ENCODE results near the gene SULT4A1.

The SULT4A1 gene

GRCh38 chr22:43844560-43845545 lies 17.5 kb downstream of the SULT4A1 start:
- DNase-seq (ENCODE audit: low read depth): no peak

DNA sequence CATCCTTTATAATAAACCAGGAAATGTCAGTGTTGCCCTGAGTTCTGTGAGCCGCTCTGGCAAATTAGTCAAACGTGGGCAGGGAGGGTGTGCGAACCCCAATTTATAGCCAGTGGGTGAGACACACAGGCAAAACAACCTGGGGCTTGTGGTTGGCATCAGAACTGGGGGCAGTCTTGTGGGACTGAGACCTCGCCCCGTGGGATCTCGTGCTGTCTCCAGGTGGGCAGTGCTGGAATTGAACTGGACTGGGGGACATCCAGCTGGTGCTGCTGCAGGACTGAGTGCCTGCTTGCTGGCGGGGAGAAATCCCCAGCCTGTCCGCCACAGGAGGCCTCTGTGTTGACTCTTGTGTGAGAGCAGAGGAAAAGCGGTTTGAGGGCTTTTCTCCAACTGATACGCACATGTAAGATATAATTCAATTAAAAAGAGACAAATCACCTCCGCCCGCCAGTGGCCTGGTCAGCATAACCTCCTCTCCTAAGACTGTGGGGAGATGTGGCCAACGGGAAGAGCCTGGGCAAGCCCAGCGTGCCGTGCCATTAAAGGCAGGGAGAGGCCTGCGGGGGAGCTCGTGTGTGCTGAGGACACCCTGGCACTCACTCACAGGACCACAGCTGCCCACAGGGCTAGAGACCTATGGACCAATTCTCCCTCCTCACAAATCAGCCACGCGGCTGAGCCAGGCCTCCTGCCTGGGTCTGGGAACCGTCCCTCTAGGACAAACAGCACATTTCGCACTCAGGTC lies 18.4 kb downstream of the SULT4A1 start:
- DNase-seq (ENCODE audit: low read depth): no peak

DNA sequence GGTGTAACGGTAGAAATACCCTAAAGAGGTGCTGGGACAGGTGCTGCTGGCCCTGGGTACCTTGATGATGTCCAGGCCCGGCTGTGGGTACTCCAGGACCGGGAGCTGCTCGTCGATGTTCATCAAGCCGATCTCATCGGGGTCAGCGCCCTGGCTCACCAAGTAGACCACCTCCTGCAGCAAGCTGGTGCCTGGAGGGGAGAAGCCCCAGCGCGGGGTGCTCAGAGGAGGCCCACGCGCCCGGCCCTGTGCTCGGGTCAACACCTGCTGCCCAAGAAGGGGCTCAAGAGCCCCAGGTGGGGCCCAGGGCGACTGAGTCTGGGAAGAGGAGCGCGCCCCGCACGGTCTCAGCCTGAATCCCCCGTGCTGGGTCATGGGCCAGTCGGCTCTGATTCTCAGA lies 20.6 kb downstream of the SULT4A1 start:
- no peak for DNase-seq (ENCODE audit: low read depth)

DNA sequence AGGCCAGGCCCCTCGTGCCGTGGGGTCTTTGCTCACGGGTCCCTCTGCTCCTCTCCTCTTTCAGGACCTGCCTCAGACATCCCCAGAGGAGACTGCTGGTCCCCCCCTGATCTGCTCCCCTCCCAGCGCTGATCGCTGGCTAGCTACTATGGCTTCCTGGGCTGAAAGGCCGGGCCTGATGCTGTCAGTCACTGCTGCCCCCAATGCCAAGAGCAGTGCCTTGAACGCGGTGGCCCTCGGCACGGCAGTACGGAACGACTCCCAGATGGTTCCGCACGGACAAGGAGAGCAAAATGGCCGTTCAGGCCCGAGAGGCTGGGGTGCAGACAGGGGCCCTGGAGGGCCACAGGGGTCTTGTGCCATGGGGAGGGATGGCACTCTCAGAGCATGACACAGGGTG lies 21.5 kb downstream of the SULT4A1 start:
- DNase-seq (ENCODE audit: low read depth): no peak

DNA sequence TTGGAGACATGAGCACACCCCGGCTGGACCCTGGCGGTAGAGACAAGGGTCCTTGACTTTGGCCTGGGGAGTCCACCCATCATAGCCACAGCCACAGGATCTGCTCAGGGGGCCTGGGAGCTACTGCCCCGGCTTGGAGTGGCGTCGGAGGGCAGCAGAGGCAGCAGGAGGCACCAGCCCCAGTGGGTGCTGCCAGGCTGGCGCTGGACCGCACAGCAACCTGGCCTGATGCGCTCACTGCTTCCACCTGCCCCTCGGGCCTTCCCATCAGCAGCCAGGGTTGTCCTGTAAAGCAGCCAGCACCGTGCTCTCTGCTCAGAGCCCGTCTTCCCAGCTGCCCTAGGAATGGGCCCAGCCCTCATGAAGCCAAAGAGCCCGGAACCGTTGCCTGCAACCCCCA lies 21.9 kb downstream of the SULT4A1 start:
- no peak for DNase-seq (ENCODE audit: low read depth)

- no peak for DNase-seq (ENCODE audit: low read depth)
These were observed 22.5 kb downstream of the SULT4A1 start for GRCh38 chr22:43839781-43840180.

DNA sequence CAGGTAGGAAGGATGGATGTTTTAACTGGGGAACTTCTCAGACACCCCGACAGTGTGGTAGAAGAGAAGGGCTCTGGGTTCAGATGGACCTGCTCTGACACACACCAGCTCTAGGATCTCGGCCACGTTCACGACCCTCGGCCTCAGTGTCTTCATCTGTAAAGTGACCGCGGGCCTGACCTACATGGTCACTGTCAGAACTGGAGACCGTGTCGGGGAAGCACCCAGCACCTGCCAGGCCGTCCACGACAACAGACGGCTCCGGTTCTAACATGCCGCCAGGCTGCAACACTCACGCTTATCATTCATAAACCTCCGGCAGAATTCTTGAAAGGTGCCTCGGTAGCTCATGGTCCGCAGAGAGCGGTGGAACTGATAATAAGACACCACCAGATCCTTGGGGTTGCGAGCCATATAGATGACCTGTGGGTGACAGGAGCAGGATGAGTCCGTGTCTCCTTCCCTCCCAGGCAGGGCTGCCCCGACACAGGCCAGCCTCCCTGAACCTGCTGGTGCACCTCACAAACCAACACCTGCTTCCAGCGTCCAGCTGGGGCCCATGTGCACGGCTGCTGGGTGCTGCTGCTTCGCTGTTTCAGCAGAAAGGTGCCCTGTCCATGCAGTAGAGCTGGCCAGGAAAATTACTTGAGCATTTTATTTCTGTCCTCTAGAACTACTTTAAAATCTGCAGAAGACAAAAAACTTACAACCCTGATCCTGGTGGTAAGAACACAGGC lies 23.6 kb downstream of the SULT4A1 start:
- DNase-seq (ENCODE audit: low read depth): no peak

- DNase-seq (ENCODE audit: low read depth): no peak
These were observed 24.2 kb downstream of the SULT4A1 start for GRCh38 chr22:43838161-43838560.

DNA sequence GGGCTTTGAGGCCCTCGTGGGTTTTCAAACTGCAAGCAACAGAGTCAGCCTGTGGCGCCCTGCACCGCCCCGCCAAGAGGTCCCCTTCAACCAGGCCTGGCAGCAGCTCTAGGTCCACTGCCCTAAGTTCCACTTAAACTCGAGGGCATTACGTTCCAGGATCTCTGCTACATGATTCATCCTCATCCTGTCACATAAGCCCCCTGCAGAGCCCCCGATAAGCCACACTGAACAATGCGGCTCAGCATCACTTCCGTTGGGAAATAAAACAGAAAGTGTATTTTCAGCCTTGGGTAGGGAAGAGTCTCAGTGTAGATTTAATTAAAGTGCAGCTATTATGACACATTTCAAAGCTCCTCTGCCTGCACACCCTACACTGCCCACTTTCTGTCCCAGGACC lies 24.6 kb downstream of the SULT4A1 start:
- no peak for DNase-seq (ENCODE audit: low read depth)

DNA sequence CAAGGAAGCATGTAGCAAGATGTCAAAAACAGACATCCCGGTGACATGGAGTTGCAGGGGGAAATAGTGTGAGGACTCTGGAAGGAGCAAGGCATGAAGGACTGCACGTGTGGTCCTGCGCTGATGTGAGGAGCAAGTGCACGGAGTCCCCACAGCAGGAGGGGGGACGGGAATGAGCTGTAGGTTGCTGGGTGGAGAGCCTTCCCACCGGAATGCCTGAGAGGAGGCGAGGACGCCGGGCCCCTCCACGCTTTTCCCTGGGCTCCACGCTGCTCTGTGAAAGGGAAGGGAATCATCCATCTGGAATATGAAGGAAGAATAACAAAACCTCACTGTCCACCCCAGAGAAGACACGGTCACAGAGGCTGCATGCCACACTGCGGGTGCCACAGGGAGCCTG lies 26.6 kb downstream of the SULT4A1 start:
- DNase-seq (ENCODE audit: low read depth): no peak

DNA sequence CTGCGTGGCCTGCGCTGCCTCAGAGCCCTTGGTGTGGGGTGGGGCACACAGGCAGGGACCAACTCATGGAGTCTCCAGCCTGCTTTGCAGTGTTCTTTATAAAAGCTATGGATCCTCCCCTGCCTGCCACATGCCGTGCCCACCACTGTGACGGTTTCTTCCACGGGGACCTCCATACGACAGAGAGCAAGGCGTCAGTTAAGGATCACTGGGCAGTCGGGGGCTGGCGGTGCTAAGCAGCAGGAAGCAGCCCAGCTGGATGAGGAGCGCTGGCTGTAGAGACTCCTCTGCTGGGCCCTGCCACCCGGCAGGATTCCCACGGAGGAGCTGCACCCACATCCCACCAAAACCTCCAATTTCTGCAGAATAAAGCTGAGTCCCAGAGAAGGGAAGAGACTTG lies 27.1 kb downstream of the SULT4A1 start:
- no peak for DNase-seq (ENCODE audit: low read depth)

DNA sequence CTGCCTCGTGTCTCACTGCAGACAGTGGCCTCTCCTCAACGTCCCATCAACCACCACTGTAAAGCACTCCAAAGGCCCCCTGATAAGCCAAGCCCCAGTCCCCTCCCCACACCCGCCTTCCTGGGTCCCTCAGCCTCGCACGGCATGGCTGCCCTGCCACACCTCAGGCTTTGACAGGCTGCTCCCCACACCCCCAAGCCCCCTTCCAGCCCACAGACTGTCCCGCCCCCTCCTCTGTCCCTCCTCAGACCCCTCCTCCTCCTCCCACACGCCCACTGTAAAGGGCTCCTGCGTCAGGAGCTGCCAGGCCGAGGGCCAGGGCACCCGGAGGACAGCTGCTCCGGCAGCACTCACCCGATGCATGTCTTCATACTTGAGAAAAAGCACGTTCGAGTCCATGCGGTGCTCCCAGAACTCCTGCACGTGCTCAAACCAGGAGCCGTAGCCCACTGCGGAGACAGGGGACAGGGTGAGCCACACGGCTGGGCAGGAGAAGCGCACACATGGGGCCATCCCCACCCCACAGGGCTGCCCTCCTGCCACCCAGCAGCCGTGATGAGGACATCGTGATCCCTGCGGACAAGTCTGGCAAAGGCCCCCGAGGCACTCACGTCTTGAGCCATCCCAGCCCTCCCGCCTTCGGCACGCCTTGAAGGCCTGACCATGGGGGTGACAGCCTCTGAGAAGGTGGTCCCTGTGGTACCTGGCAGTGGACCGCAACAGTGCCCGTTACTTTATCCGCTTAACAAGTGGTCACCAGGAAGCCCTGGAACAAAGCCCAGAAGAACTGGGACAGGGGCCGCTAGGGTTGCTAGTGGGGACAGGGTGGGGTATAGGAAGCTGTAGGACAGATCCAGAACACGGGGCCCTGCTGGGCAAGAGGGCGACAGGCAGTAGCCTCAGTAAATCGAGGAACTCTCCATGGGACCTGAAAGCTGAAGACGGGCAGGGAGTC lies 28.8 kb downstream of the SULT4A1 start:
- DNase-seq (ENCODE audit: low read depth): no peak

GRCh38 chr22:43832393-43833265 lies 29.7 kb downstream of the SULT4A1 start:
- no peak for DNase-seq (ENCODE audit: low read depth)

GRCh38 chr22:43831561-43832392 lies 30.5 kb downstream of the SULT4A1 start:
- DNase-seq (ENCODE audit: low read depth): no peak

DNA sequence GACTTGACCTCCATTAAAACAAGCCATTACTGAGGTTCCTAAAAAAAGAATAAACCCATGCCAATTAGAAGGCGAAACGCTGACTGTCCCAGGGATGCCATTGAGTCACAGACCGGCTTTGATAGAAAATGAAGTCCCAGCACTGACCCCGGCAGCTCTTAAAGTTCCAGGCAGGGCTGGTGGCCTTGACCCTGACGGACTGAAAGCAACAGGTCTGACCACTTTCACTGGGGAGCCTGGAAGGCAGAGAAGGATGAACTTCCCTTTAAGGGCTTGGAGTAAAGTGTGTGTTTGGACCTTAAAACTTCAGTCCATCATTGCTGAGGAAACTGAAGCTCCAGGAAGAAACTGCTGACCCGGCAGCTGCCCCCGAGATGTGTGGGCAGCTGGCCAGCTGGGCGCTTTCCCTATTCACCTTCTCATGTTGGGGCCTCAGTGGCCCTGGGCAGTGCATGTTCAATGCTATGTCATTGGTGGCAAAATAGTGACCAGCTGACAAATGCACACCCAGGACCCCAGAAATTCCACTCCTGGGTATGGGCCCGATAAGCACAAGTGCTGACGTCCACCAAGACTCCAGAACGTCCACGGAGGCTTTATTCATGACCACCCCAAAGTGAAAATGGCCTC lies 31.3 kb downstream of the SULT4A1 start:
- no peak for DNase-seq (ENCODE audit: low read depth)

- DNase-seq (ENCODE audit: low read depth): no peak
These were observed 32.1 kb downstream of the SULT4A1 start for GRCh38 chr22:43829904-43830851.

DNA sequence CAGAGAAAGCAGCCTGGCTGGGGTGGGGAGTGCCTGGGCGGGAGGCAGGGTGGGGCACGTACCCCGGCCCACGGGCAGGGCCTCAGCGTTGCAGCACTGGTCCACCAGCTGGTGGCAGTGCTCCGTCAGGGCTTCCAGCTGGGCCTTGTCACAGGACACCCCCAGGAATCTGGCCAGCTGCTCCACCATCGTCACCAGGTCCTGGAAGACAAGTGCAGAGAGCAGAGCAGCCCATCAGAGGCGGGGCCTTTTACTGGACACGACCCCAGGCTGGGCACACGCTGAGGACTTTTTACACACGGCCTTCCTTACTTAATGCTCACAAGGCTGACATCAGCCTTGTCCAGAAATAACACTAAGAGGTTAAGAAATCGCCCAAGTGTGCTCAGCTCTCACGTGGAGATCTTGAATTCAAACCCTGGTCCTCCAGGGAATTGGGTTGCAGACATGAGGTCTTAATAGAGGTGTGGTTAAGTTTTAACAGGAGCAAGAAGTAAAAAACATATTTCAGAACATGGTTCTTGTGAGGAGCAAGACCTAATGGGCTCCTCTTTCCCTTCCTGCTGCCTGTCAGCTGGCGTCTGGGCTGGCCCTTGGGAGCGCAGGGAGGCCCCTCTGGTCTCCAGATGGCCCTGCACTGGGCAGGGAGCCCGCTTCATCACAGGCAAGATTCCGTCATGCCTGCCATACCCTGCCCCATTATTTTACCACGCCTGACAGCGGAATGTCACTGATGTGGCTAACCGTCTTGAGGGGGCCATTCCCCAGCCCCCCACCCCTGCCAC lies 33.1 kb downstream of the SULT4A1 start:
- no peak for DNase-seq (ENCODE audit: low read depth)
